ENCODE results near the gene PRKN. TPM values are rescaled to one million over a fixed set of nuclear protein-coding genes. Genes with fewer than 3 reads are reported as not detected.
A peak's percentile ranks its signal among the peaks of the same experiment; 100 is the strongest.

PRKN gene
- total RNA-seq, 2 donors from 2014 or later = 3.3 to 4.8 TPM

GRCh38 chr6:162056061-162056460 is 671.5 kb downstream of the PRKN start:
- no peaks in the 10 kb centered on the region for H3K4me1 ChIP-seq (ENCODE audit: control insufficient read depth, insufficient read depth, low read length)

GRCh38 chr6:162055365-162055764 is 672.2 kb downstream of the PRKN start:
- peak; percentile 56 for DNase-seq
- H3K9ac ChIP-seq (ENCODE audit: extremely low read depth, low read length, poor library complexity, severe bottlenecking) = no peak overlapping the region
- H3K4me3 ChIP-seq (ENCODE audit: low read length) = no peak overlapping the region
- H3K27me3 Mint-ChIP-seq (ENCODE audit: insufficient read depth) = no peaks in the 10 kb centered on the region
- no peak for TF ChIP-seq CTCF (conservative IDR thresholded peaks at IDR 0.05)
- H3K36me3 Mint-ChIP-seq (ENCODE audit: low read depth) = no peaks in the 10 kb centered on the region
- H3K4me1 ChIP-seq (ENCODE audit: control insufficient read depth, insufficient read depth, low read length) = no peaks in the 10 kb centered on the region
- H3K36me3 ChIP-seq (ENCODE audit: control insufficient read depth, insufficient read depth, low read length) = no peaks in the 10 kb centered on the region
- WGBS, 2 experiments (ENCODE audit: insufficient coverage in 1 of 2, insufficient read length in 1 of 2) = 80 to 89% methylated on average over 4 to 7 of the region's 7 CpGs
- no peaks in the 10 kb centered on the region for H3K9me3 ChIP-seq (ENCODE audit: control insufficient read depth, low read length)
- no peak overlapping the region for H3K27ac Mint-ChIP-seq
- H3K27me3 ChIP-seq (ENCODE audit: control insufficient read depth, insufficient read depth, low read length, poor library complexity, severe bottlenecking) = no peaks in the 10 kb centered on the region
- H3K4me1 Mint-ChIP-seq = peaks cover 3% of the 10 kb centered on the region
- no peak overlapping the region for H3K27ac ChIP-seq (ENCODE audit: low read depth, low read length)
- H3K4me3 Mint-ChIP-seq = no peak overlapping the region
- H3K9me3 Mint-ChIP-seq = no peaks in the 10 kb centered on the region

More at GRCh38 chr6:162056061-162056460, 671.5 kb downstream of the PRKN start:
- no peak for DNase-seq
- Histone ChIP-seq H3K4me3 (ENCODE audit: low read length) (no peak overlapping the region), H3K9ac (ENCODE audit: extremely low read depth, low read length, poor library complexity, severe bottlenecking) (no peak overlapping the region), H3K27me3 (ENCODE audit: control insufficient read depth, insufficient read depth, low read length, poor library complexity, severe bottlenecking) (no peaks in the 10 kb centered on the region), H3K27ac (ENCODE audit: low read depth, low read length) (no peak overlapping the region), H3K9me3 (ENCODE audit: control insufficient read depth, low read length) (no peaks in the 10 kb centered on the region), H3K36me3 (ENCODE audit: control insufficient read depth, insufficient read depth, low read length) (no peaks in the 10 kb centered on the region)
- Mint-ChIP-seq H3K4me1 (peaks cover 3% of the 10 kb centered on the region), H3K9me3 (no peaks in the 10 kb centered on the region), H3K27me3 (ENCODE audit: insufficient read depth) (no peaks in the 10 kb centered on the region), H3K4me3 (no peak overlapping the region), H3K36me3 (ENCODE audit: low read depth) (no peaks in the 10 kb centered on the region), H3K27ac (peak overlapping the region; percentile 4)
- WGBS, 2 experiments (ENCODE audit: insufficient coverage in 1 of 2, insufficient read length in 1 of 2) = 92 to 96% methylated on average over 7 to 11 of the region's 11 CpGs
- no peak for TF ChIP-seq CTCF (conservative IDR thresholded peaks at IDR 0.05)

- Histone ChIP-seq H3K27me3 (ENCODE audit: control insufficient read depth, insufficient read depth, low read length, poor library complexity, severe bottlenecking) (no peaks in the 10 kb centered on the region), H3K36me3 (ENCODE audit: control insufficient read depth, insufficient read depth, low read length) (no peaks in the 10 kb centered on the region), H3K4me1 (ENCODE audit: control insufficient read depth, insufficient read depth, low read length) (no peaks in the 10 kb centered on the region), H3K4me3 (ENCODE audit: low read length) (no peak overlapping the region), H3K9me3 (ENCODE audit: control insufficient read depth, low read length) (no peaks in the 10 kb centered on the region), H3K9ac (ENCODE audit: extremely low read depth, low read length, poor library complexity, severe bottlenecking) (no peak overlapping the region), H3K27ac (ENCODE audit: low read depth, low read length) (no peak overlapping the region)
- H3K27ac Mint-ChIP-seq = no peak overlapping the region
- no peaks in the 10 kb centered on the region for H3K9me3 Mint-ChIP-seq
- 94% methylated on average over 4 to 7 of the region's 7 CpGs for WGBS, 2 experiments (ENCODE audit: insufficient coverage in 1 of 2, insufficient read length in 1 of 2)
- no peak for DNase-seq
- H3K27me3 Mint-ChIP-seq (ENCODE audit: insufficient read depth) = no peaks in the 10 kb centered on the region
- peaks cover 3% of the 10 kb centered on the region for H3K4me1 Mint-ChIP-seq
- TF ChIP-seq CTCF (conservative IDR thresholded peaks at IDR 0.05) = no peak
- no peaks in the 10 kb centered on the region for H3K36me3 Mint-ChIP-seq (ENCODE audit: low read depth)
- H3K4me3 Mint-ChIP-seq = no peak overlapping the region
Measured at GRCh38 chr6:162053084-162053483, 674.5 kb downstream of the PRKN start.

Data from endodermal cell (in vitro differentiated cells).